ENCODE data around the gene RAVER2. TPM values are rescaled to one million over a fixed set of nuclear protein-coding genes. Genes with fewer than 3 reads are reported as not detected.
A peak's percentile ranks its signal among the peaks of the same experiment; 100 is the strongest.
"Not testable (repeated sequence)": the region's sequence is repeated elsewhere in the genome, so short reads cannot be mapped to it uniquely, and the experiment has no call there.

RAVER2 gene, protein sequence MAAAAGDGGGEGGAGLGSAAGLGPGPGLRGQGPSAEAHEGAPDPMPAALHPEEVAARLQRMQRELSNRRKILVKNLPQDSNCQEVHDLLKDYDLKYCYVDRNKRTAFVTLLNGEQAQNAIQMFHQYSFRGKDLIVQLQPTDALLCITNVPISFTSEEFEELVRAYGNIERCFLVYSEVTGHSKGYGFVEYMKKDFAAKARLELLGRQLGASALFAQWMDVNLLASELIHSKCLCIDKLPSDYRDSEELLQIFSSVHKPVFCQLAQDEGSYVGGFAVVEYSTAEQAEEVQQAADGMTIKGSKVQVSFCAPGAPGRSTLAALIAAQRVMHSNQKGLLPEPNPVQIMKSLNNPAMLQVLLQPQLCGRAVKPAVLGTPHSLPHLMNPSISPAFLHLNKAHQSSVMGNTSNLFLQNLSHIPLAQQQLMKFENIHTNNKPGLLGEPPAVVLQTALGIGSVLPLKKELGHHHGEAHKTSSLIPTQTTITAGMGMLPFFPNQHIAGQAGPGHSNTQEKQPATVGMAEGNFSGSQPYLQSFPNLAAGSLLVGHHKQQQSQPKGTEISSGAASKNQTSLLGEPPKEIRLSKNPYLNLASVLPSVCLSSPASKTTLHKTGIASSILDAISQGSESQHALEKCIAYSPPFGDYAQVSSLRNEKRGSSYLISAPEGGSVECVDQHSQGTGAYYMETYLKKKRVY
- 12.8 TPM for total RNA-seq
- long read RNA-seq, full-length matches to known transcripts, result 25 of 33 reads
- long read RNA-seq, partial matches to known transcripts, result 2 of 33 reads
- long read RNA-seq, other reads (novel, unspliced or antisense), result 6 of 33 reads

DNA sequence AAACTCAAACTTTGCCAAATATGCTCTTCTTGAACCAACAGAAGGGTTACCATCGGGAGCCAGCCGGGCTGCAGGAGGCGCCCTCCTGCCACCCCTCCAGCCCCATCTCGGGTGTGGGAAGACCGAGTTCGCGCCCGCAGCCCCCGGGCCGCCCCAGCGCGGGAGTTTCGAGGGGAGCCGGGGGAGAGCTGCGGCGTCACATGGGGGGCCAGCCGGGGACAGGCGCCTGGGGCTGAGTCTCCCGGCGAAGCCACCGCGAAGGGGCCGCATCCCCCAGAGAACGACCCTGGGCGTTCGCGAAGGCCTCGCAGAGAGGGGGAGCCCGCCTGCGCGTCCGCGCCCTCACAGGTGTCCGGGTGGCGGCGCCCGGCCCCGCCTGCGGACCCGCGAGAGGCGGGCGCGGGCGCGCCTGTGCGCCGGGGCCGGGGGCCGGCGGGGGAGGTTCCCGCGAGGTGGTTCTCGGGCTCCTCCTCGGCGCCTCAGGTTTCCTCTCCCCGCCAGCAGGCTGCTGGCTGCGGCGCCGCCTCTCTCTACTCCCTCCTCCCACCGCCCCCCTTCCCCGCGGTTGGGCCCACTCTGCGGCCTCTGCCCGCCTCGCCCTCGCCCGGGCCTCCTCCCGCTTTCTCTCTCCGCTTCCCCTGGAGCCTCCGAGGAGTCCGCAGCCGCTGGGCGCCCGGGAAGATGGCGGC lies at the start of gene RAVER2:
Gene RAVER2, plus strand, starts transcription at position 584 of the 689 bp plus-strand sequence. Its CDS starts 98 bp downstream, at position 682.
- ATAC-seq, result peak; percentile 95
- Histone ChIP-seq H3K9me3 (no peaks in the 10 kb centered on the region), H3K4me1 (peaks cover 18% of the 10 kb centered on the region), H3K27ac (peak within 1 kb of the TSS; percentile 79), H3K4me3 (peak within 1 kb of the TSS; percentile 82), H3K27me3 (no peaks in the 10 kb centered on the region), H3K36me3 (no peaks in the 10 kb centered on the region)
- intact Hi-C loops (cut with DNase I), result no loop called here
- TF ChIP-seq, protein P1, sequence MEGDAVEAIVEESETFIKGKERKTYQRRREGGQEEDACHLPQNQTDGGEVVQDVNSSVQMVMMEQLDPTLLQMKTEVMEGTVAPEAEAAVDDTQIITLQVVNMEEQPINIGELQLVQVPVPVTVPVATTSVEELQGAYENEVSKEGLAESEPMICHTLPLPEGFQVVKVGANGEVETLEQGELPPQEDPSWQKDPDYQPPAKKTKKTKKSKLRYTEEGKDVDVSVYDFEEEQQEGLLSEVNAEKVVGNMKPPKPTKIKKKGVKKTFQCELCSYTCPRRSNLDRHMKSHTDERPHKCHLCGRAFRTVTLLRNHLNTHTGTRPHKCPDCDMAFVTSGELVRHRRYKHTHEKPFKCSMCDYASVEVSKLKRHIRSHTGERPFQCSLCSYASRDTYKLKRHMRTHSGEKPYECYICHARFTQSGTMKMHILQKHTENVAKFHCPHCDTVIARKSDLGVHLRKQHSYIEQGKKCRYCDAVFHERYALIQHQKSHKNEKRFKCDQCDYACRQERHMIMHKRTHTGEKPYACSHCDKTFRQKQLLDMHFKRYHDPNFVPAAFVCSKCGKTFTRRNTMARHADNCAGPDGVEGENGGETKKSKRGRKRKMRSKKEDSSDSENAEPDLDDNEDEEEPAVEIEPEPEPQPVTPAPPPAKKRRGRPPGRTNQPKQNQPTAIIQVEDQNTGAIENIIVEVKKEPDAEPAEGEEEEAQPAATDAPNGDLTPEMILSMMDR (IDR thresholded peaks at IDR 0.05), result peak; percentile 52
- peak; percentile 90 for DNase-seq

DNA sequence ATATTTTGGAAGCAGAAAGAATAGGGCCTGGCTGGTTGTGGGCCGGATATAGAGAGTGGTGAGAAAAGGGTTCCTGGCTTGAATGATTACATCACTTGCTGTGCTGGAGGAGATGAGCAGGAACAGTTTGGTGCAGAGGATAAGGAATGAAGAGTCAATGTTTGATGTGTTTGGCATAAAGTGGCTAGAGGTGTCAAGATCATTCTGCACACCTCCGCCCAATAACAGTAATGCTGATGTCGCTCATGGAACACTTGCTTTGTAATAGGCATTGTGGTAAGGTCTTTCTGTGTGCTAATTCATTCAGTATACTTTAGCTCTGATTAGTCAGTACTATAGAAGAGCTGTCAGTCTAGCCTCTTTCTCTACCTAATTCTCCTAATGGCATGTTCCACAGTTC lies 48.0 kb upstream of the RAVER2 start:
- H3K9me3 ChIP-seq, result no peaks in the 10 kb centered on the region
- no peak overlapping the region for H3K4me3 ChIP-seq
- TF ChIP-seq, protein P1 (IDR thresholded peaks at IDR 0.05), result no peak
- H3K27me3 ChIP-seq, result no peaks in the 10 kb centered on the region
- H3K4me1 ChIP-seq, result no peaks in the 10 kb centered on the region
- no peak overlapping the region for H3K27ac ChIP-seq
- no peaks in the 10 kb centered on the region for H3K36me3 ChIP-seq
- DNase-seq (no peak), ATAC-seq (no peak)
- intact Hi-C loops (cut with DNase I), result no loop called here

DNA sequence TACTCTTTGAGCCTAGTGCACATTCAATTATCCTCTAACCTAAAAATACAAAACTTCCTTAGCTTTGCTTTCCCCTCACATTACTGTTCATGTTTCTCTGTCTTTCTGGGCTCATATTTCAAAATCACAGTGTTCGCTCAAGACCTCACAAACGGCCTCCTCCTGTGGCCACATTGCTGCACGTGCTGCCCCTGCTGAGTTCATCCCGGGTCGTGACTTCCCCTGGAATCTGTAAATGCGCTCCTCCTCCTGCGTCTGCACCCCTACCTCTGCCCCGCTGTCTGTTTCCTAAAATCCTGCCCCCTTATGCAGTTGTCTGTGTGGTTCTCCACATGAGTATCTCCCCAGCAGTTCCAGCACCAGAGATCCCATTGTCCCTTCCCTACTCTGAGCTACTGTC lies 45.5 kb upstream of the RAVER2 start:
- TF ChIP-seq, protein P1 (IDR thresholded peaks at IDR 0.05), result no peak
- no peaks in the 10 kb centered on the region for H3K36me3 ChIP-seq
- intact Hi-C loops (cut with DNase I), result no loop called here
- no peak overlapping the region for H3K27ac ChIP-seq
- ATAC-seq, result no peak
- DNase-seq, result no peak
- H3K4me1 ChIP-seq, result no peaks in the 10 kb centered on the region
- no peaks in the 10 kb centered on the region for H3K27me3 ChIP-seq
- H3K4me3 ChIP-seq, result no peak overlapping the region
- H3K9me3 ChIP-seq, result no peaks in the 10 kb centered on the region

DNA sequence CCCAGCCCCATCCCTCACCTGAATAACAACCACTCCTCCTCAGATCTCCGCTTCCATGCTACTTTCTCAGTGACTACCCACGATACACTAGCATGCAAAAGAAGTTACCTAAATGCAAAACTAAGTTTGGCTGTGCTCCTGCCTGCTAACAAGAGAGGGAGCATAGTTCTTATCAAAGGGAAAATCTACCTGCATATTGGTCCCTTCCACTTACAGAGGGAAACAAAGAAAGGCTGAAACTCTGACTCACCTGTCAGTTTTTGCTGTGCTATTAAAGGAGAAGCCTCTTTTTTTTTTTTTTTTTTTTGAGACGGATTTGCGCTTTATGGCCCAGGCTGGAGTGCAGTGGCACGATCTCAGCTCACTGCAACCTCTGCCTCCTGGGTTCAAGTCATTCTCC lies 43.8 kb upstream of the RAVER2 start:
- no peaks in the 10 kb centered on the region for H3K36me3 ChIP-seq
- TF ChIP-seq, protein P1 (IDR thresholded peaks at IDR 0.05), result no peak
- H3K9me3 ChIP-seq, result no peaks in the 10 kb centered on the region
- intact Hi-C loops (cut with DNase I), result no loop called here
- H3K27ac ChIP-seq, result no peak overlapping the region
- no peaks in the 10 kb centered on the region for H3K27me3 ChIP-seq
- no peak overlapping the region for H3K4me3 ChIP-seq
- ATAC-seq (no peak), DNase-seq (no peak)
- no peaks in the 10 kb centered on the region for H3K4me1 ChIP-seq

DNA sequence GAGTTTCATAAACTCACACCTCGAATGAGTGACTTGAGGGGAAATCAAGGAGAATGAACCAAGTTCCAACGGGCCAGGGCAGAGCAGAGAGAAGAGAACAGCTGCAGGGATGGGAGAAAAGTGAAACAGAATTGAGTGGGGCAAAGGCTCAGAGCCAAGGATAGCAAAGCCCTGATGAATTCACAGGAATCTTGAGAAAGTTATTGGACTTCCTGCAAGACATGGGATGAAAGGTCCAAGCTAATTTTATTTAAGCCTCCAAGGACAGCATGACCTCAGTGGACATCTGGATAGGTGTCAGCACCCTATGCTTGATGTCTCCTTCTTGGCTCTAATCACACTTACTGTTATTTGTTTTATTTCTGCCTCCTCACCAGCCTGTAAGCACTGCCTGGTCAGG lies 43.0 kb upstream of the RAVER2 start:
- DNase-seq, result no peak
- H3K27ac ChIP-seq, result no peak overlapping the region
- no peaks in the 10 kb centered on the region for H3K36me3 ChIP-seq
- intact Hi-C loops (cut with DNase I), result no loop called here
- TF ChIP-seq, protein P1 (IDR thresholded peaks at IDR 0.05), result no peak
- H3K27me3 ChIP-seq, result no peaks in the 10 kb centered on the region
- no peak overlapping the region for H3K4me3 ChIP-seq
- H3K4me1 ChIP-seq, result no peaks in the 10 kb centered on the region
- ATAC-seq, result no peak
- no peaks in the 10 kb centered on the region for H3K9me3 ChIP-seq

DNA sequence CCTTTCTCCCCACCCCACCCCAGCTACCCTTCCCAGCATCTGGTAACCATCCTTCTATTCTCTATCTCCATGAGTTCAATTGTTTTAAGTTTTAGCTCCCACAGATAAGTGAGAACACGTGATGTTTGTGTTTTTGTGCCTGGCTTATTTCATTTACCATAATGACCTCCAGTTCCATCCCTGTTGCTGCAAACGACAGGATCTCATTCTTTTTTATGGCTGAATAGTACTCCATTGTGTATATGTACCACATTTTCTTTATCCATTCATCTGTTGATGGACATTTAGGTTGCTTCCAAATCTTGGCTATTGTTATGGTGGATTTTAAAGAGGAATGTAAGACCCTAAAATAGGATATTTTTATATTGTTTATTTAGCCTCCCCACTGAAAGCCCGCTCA lies 42.2 kb upstream of the RAVER2 start:
- intact Hi-C loops (cut with DNase I); DNase-seq; H3K9me3 ChIP-seq; H3K4me3 ChIP-seq; H3K4me1 ChIP-seq; H3K27ac ChIP-seq; H3K36me3 ChIP-seq; H3K27me3 ChIP-seq; ATAC-seq: not testable (repeated sequence)
